ENCODE results near the gene CLMN. TPM values are rescaled to one million over a fixed set of nuclear protein-coding genes. Genes with fewer than 3 reads are reported as not detected.

CLMN gene
- total and polyA plus RNA-seq, 2 donors (not counting 3 experiments of a cell fraction or from before 2014, with no cell fraction given) = 0.72 to 9.6 TPM

- H3K27me3 ChIP-seq (ENCODE audit: control insufficient read depth in 2 of 2, insufficient read depth in 2 of 2, low read length in 2 of 2) = peaks cover 2 to 3% of the 10 kb centered on the region in 2 experiments
- no peak overlapping the region for H3K4me3 ChIP-seq (replicated peaks in 1 of 3; ENCODE audit: insufficient read depth in 1 of 3, low read depth in 1 of 3, low read length in 3 of 3)
- intact Hi-C loops (cut with micrococcal nuclease) (no loop called here), dilution Hi-C loops (cut with MboI; ENCODE audit: extremely low pct_ligation_motif_present, low sequenced_read_pairs) (no loop called here)
- POLR2A ChIA-PET = no interaction called here
- H3K79me2 ChIP-seq (ENCODE audit: control insufficient read depth, insufficient read depth, low read length) = no peaks in the 10 kb centered on the region
- H3K9me3 ChIP-seq (replicated peaks; ENCODE audit: control insufficient read depth, insufficient read depth, low read length) = no peaks in the 10 kb centered on the region
- no peak overlapping the region for H3K27ac ChIP-seq (ENCODE audit: insufficient read depth, low read depth, low read length)
- H3K9me1 ChIP-seq (replicated peaks; ENCODE audit: control insufficient read depth, extremely low read depth, insufficient read depth, low read length) = no peaks in the 10 kb centered on the region
- no peaks in the 10 kb centered on the region for H3K36me3 ChIP-seq (ENCODE audit: control insufficient read depth in 2 of 2, extremely low read depth in 1 of 2, insufficient read depth in 2 of 2, low read length in 2 of 2)
- FAIRE-seq (no peak), DNase-seq (ENCODE audit: low read depth, low spot score) (no peak)
- CTCF ChIA-PET = interaction anchor here (0.7 kb wide), 1 partner anchor 99 kb away, joined by 3 read pairs; no protein-coding TSS in a partner anchor
- H3K9ac ChIP-seq (replicated peaks; ENCODE audit: extremely low read depth, insufficient read depth, low read length) = no peak overlapping the region
- H2AFZ ChIP-seq (ENCODE audit: low read depth, low read length) = no peak overlapping the region
- H4K20me1 ChIP-seq (replicated peaks; ENCODE audit: control insufficient read depth, extremely low read depth, insufficient read depth, low read length) = no peaks in the 10 kb centered on the region
- BruUV-seq (replicated peaks) = no TSS peak
- TF ChIP-seq MAX (IDR thresholded peaks at IDR 0.05; ENCODE audit: insufficient read depth, insufficient read length) = no peak
- TF ChIP-seq GATA2 (IDR thresholded peaks at IDR 0.05; ENCODE audit: insufficient read depth, insufficient read length, low read depth, low read length) = no peak
- TF ChIP-seq MYC (IDR thresholded peaks at IDR 0.05; ENCODE audit: low read depth, low read length) = no peak
- TF ChIP-seq POLR2AphosphoS5 (IDR thresholded peaks at IDR 0.05; ENCODE audit: insufficient read depth, low read depth, low read length) = no peak
- no peak for TF ChIP-seq EZH2 (IDR thresholded peaks at IDR 0.05; ENCODE audit: borderline replicate concordance, low read depth, low read length, severe bottlenecking)
- TF ChIP-seq POLR2A (IDR thresholded peaks at IDR 0.05; ENCODE audit: low read depth, low read length) = no peak
- no peak for TF ChIP-seq CTCF (IDR thresholded peaks at IDR 0.05; ENCODE audit: extremely low read depth in 1 of 2, insufficient read depth in 1 of 2, low read depth in 1 of 2, low read length in 2 of 2)
- TF ChIP-seq FOS (IDR thresholded peaks at IDR 0.05; ENCODE audit: borderline replicate concordance, insufficient read depth, low read length) = no peak
- TF ChIP-seq JUN (IDR thresholded peaks at IDR 0.05; ENCODE audit: borderline replicate concordance, insufficient read depth, insufficient read length, low read depth) = no peak
- no peak overlapping the region for H3K4me2 ChIP-seq (ENCODE audit: insufficient read depth, low read length)
- H3K4me1 ChIP-seq (ENCODE audit: control insufficient read depth, extremely low read depth, insufficient read depth, low read length) = no peaks in the 10 kb centered on the region
These were observed 8.1 kb upstream of the CLMN start for GRCh38 chr14:95327558-95328374.
